Transverse colon (tissue), 4 donors: ENCODE results near the gene NTMT2. TPM values are rescaled to one million over a fixed set of nuclear protein-coding genes. Genes with fewer than 3 reads are reported as not detected.

ENCODE experiments used
- DNase-seq: peaks from one replicate; pipeline ENCODE4 v3.0.0-alpha.2; 2019
- H3K27ac ChIP-seq, 4 donors: fragments of 200-600 bp; sonication (generic); 2 replicates each; pipeline ENCODE4 v1.5.1; 2016 to 2018; ENCODE audit warnings: inconsistent platforms in 4 of 4
- H3K27me3 ChIP-seq: fragments of 200-600 bp; sonication (generic); 2 replicates; pipeline ENCODE4 v1.5.1; 2017; ENCODE audit warnings: inconsistent platforms
- H3K36me3 ChIP-seq, 4 donors: fragments of 200-600 bp; sonication (generic); 2 replicates each; pipeline ENCODE4 v1.5.1; 2017 to 2019; ENCODE audit warnings: inconsistent platforms in 4 of 4
- H3K4me1 ChIP-seq, 4 donors: fragments of 200-600 bp; sonication (generic); 2 replicates each; pipeline ENCODE4 v1.5.1; 2017 to 2020; ENCODE audit warnings: inconsistent platforms in 4 of 4
- H3K4me3 ChIP-seq, 4 donors: fragments of 200-600 bp; sonication (generic); 1 replicate in 1 of 4; 2 replicates in 3 of 4; pipeline versions ENCODE4 v1.5.1 to v1.6.1; 2017 to 2019; ENCODE audit warnings: inconsistent platforms in 4 of 4
- H3K9me3 ChIP-seq, 2 donors: fragments of 200-600 bp; sonication (generic); 2 replicates each; pipeline ENCODE4 v1.5.1; 2017 to 2019; ENCODE audit warnings: inconsistent platforms in 2 of 2
- EP300 ChIP-seq: sonication (generic); formaldehyde crosslinking; IDR thresholded peaks from one replicate; pipeline ENCODE4 v1.6.1; 2017; ENCODE audit warnings: antibody characterized with exemption, low read depth
- POLR2A ChIP-seq: fragments of 450-650 bp; IDR thresholded peaks from one replicate; pipeline ENCODE4 v1.6.1; 2016; ENCODE audit warnings: antibody characterized with exemption, mild to moderate bottlenecking, moderate library complexity
- POLR2AphosphoS5 ChIP-seq, 3 donors: sonication (generic); formaldehyde crosslinking; IDR thresholded peaks; one replicate each; pipeline ENCODE4 v1.6.1; 2016; ENCODE audit warnings: antibody characterized with exemption in 3 of 3
- whole genome bisulfite sequencing, 2 donors: methylation state at CpG; one replicate each; pipeline ENCODE4 v1.1.5; 2018; ENCODE audit warnings: low coverage in 1 of 2; 5-methylcytosine and 5-hydroxymethylcytosine counted together
- in situ Hi-C, 4 donors: fragments of 200-750 bp; cut with MboI; loops; one replicate each; pipeline versions ENCODE4 v1.15.0 to v1.15.1; 2017; ENCODE audit warnings: low sequenced_read_pairs in 3 of 4, low pct_ligation_motif_present in 1 of 4, low pct_unique_long_range_greater_than_20kb in 1 of 4
- intact Hi-C: fragments of 100-400 bp; cut with DNase I; formaldehyde crosslinking; loops from one replicate; pipeline ENCODE4 v1.15.1; 2023; ENCODE audit warnings: low total_unique reads
- total RNA-seq, 4 donors: library from RNA; depleted of rRNA; stranded (reverse); fragments of >200 nt; gene quantifications; one replicate each; pipeline ENCODE4 v1.1.0, GENCODE V29; 2016
- TF ChIP-seq, protein P1 (sequence below), 5 experiments: fragments of 200-600 bp in 3 of 5; fragments of 450-650 bp in 2 of 5; sonication (generic) in 3 of 5; IDR thresholded peaks; 1 replicate in 2 of 5; 2 replicates in 3 of 5; pipeline ENCODE4 v1.5.1; 2016 to 2017; ENCODE audit warnings: antibody characterized with exemption in 5 of 5, inconsistent platforms in 3 of 5, mild to moderate bottlenecking in 2 of 5, moderate library complexity in 1 of 5

NTMT2 gene
- total RNA-seq, 4 donors from 2014 or later, result not detected

DNA sequence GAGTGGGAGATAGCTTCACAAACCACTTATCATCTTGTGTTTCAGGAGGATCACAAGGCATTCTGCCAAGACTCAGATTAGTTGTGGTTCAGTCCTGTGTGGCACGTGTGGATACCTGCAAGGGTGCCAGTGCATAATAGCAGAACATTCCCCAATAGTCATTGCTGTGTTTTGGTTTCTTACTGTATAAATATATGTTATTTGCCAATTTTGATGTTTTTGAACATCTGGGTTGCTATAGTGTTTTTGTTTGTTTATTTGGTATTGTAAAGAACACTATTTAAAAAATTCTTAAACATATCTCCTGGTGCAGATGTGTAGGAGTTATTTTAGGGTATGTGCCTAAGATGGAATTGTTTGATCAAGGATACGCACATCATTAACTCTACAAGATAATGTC is 5.4 kb upstream of the NTMT2 start:
- Histone ChIP-seq H3K4me1 (no peaks in the 10 kb centered on the region), H3K4me3 (no peak overlapping the region), H3K27ac (no peak overlapping the region), H3K27me3 (no peaks in the 10 kb centered on the region), H3K36me3 (no peaks in the 10 kb centered on the region), H3K9me3 (no peaks in the 10 kb centered on the region)
- TF ChIP-seq POLR2A (no peak), POLR2AphosphoS5 (IDR thresholded peaks at IDR 0.05) (no peak), EP300 (no peak)
- TF ChIP-seq, protein P1, sequence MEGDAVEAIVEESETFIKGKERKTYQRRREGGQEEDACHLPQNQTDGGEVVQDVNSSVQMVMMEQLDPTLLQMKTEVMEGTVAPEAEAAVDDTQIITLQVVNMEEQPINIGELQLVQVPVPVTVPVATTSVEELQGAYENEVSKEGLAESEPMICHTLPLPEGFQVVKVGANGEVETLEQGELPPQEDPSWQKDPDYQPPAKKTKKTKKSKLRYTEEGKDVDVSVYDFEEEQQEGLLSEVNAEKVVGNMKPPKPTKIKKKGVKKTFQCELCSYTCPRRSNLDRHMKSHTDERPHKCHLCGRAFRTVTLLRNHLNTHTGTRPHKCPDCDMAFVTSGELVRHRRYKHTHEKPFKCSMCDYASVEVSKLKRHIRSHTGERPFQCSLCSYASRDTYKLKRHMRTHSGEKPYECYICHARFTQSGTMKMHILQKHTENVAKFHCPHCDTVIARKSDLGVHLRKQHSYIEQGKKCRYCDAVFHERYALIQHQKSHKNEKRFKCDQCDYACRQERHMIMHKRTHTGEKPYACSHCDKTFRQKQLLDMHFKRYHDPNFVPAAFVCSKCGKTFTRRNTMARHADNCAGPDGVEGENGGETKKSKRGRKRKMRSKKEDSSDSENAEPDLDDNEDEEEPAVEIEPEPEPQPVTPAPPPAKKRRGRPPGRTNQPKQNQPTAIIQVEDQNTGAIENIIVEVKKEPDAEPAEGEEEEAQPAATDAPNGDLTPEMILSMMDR (IDR thresholded peaks at IDR 0.05), result no peak
- no peak for DNase-seq
- in situ Hi-C loops, result no loop called here
- WGBS, 2 donors, result 84 to 86% methylated on average over 2 of the region's 2 CpGs
- intact Hi-C loops, result no loop called here

GRCh38 chr1:170145061-170145460 is 698 bp upstream of the NTMT2 start:
- intact Hi-C loops, result no loop called here
- 80 to 92% methylated on average over 3 of the region's 3 CpGs for WGBS, 2 donors

DNA sequence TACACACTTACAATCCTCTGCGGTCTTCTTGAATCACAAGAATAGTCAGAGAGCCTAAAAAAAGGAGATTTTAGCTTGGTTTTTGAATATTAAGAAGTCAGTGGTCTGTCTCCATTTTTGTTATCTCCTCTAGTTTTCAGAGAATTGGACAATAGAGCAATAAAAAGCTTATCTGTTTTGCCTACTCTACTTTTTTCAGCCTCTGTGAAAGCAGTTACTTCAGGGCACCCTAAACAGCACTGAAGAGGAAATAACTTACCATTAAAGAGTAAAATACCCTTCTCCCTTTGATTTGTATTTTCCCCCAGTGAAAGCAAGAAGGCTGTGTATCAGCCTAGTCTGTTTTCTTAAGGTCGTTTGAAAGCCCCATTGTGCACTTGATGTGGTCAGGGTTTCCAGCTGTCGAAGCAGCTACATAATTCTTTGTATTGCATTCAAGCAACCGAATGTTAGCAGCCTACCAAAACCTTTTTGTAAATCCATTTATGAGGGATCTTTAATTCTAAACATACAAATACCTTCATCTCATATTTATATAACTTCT is 1.0 kb downstream of the NTMT2 start:
- TF ChIP-seq EP300 (no peak), POLR2AphosphoS5 (IDR thresholded peaks at IDR 0.05) (no peak), POLR2A (no peak)
- TF ChIP-seq, protein P1 (IDR thresholded peaks at IDR 0.05), result no peak
- Histone ChIP-seq H3K27ac (no peak overlapping the region), H3K36me3 (no peaks in the 10 kb centered on the region), H3K4me1 (no peaks in the 10 kb centered on the region), H3K9me3 (no peaks in the 10 kb centered on the region), H3K27me3 (no peaks in the 10 kb centered on the region), H3K4me3 (no peak overlapping the region)
- intact Hi-C loops, result no loop called here
- in situ Hi-C loops, result no loop called here
- DNase-seq, result no peak
- WGBS, 2 donors, result 17 to 39% methylated on average over 4 of the region's 4 CpGs

More at GRCh38 chr1:170145061-170145460, 698 bp upstream of the NTMT2 start:
- H3K4me1 ChIP-seq, result no peaks in the 10 kb centered on the region
- H3K4me3 ChIP-seq, result no peak overlapping the region
- TF ChIP-seq, protein P1 (IDR thresholded peaks at IDR 0.05), result no peak
- no peak for TF ChIP-seq POLR2A
- TF ChIP-seq EP300, result no peak
- TF ChIP-seq POLR2AphosphoS5 (IDR thresholded peaks at IDR 0.05), result no peak
- in situ Hi-C loops, result no loop called here
- no peaks in the 10 kb centered on the region for H3K9me3 ChIP-seq
- no peaks in the 10 kb centered on the region for H3K36me3 ChIP-seq
- H3K27ac ChIP-seq, result no peak overlapping the region
- H3K27me3 ChIP-seq, result no peaks in the 10 kb centered on the region
- DNase-seq, result no peak

GRCh38 chr1:170149241-170149640 is 3.5 kb downstream of the NTMT2 start:
- no peak overlapping the region for H3K27ac ChIP-seq
- peaks cover 0 to 10% of the 10 kb centered on the region in 2 donors for H3K9me3 ChIP-seq
- no peak overlapping the region for H3K4me3 ChIP-seq
- in situ Hi-C loops, result no loop called here
- no peaks in the 10 kb centered on the region for H3K27me3 ChIP-seq
- H3K36me3 ChIP-seq, result no peaks in the 10 kb centered on the region
- no peak for TF ChIP-seq POLR2A
- 67 to 86% methylated on average over 3 of the region's 3 CpGs for WGBS, 2 donors
- intact Hi-C loops, result no loop called here
- H3K4me1 ChIP-seq, result no peaks in the 10 kb centered on the region
- no peak for DNase-seq

DNA sequence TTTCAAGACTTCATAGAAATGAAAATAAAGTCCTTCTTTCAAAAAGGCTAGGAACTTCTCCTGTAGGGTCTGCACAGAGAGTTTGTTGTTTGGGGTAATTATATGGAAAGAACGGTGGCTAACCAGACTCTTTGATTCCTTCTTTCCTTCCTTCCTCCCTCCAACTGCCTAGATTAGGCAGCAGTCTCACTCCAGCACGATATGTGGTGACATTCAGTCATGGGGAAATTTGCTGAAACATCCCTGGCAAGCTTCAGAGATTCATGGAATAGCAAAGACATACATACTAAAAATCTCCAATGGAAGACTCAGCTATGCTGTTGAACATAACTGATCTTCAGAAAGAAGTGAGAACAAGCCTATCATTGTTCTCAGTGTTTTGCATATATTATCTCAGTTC is 4.3 kb downstream of the NTMT2 start:
- no peak overlapping the region for H3K27ac ChIP-seq
- peaks cover 0 to 10% of the 10 kb centered on the region in 2 donors for H3K9me3 ChIP-seq
- in situ Hi-C loops (no loop called here), intact Hi-C loops (loop anchor here (5.0 kb wide), 1 partner anchor 1497 kb away; no protein-coding TSS in a partner anchor)
- peaks cover 0 to 6% (median 0%) of the 10 kb centered on the region in 4 donors for H3K4me1 ChIP-seq
- no peak for DNase-seq
- no peaks in the 10 kb centered on the region for H3K27me3 ChIP-seq
- H3K36me3 ChIP-seq, result no peaks in the 10 kb centered on the region
- no peak overlapping the region for H3K4me3 ChIP-seq
- TF ChIP-seq EP300 (no peak), POLR2A (no peak), POLR2AphosphoS5 (IDR thresholded peaks at IDR 0.05) (no peak)
- TF ChIP-seq, protein P1 (IDR thresholded peaks at IDR 0.05), result no peak
- WGBS, 2 donors, result 31 to 41% methylated on average over 2 of the region's 2 CpGs
